Adipose tissue (tissue), 3 donors: ENCODE measurements around the gene PDE4A. TPM values are rescaled to one million over a fixed set of nuclear protein-coding genes. Genes with fewer than 3 reads are reported as not detected.

Experiments
- H3K27ac ChIP-seq: one replicate; pipeline ENCODE4 v1.5.1; 2013; ENCODE audit warnings: low read depth, low read length
- WGBS, 3 donors: extraction: QIAGEN DNeasy Blood & Tissue Kit; methylation state at CpG; one replicate each; pipeline ENCODE4 v1.1.7; 2013; 5-methylcytosine and 5-hydroxymethylcytosine counted together
- polyA plus RNA-seq, 3 donors: library from polyadenylated mRNA; stranded (reverse); fragments of 200-250 nt; gene quantifications; one replicate each; pipeline ENCODE4 v1.2.3, GENCODE V29; 2013
- donor health status: healthy with polysubstance abuse.
- donor health status: Bipolar disorder and iron deficiency.
- donor health status: healthy.

The PDE4A gene
- polyA plus RNA-seq, 3 donors = 6.4 to 11.9 (median 10.6) TPM

GRCh38 chr19:10491472-10492047, 71.2 kb downstream of the PDE4A start:
- 94 to 95% (median 95%) methylated on average over 43 of the region's 43 CpGs for WGBS, 3 donors
- H3K27ac ChIP-seq = no peak overlapping the region

- WGBS, 3 donors = 95 to 96% (median 96%) methylated on average over 4 of the region's 4 CpGs
- H3K27ac ChIP-seq = no peak overlapping the region
Observed at GRCh38 chr19:10497371-10497770, 77.0 kb downstream of the PDE4A start.

DNA sequence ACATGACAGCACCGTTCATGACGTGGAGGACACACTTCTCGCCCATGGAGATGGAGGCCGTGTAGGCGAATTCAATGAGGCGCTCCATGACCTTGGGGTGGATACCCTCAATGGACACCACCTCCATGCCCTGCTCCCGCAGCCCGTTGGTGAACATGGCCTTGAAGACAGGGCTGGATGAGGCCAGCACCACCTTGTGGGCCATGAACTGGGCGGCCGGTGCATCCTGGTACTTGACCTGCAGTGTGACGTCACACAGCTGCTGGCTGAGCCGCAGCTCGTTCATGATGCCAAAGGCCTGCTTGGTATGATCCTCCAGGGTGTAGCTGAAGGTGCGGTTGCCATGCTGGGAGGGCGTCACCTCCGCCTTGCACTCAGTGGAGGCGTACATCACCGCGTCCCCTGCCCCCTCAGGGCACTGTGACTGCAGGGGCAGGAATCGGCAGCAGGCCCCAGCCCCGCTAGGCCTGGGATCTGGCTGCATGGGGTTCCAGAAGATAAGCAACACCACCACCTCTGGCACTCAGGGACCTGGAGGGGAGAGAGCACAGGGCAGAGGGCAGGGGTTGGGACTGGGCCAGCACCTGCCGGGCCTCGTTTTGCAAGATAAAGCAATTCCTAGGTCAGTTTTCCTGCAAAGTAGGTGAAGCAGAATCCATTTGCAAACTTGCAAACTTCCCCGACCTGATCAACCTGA, 79.4 kb downstream of the PDE4A start:
- H3K27ac ChIP-seq = no peak overlapping the region
- 76 to 92% (median 89%) methylated on average over 24 of the region's 24 CpGs for WGBS, 3 donors

GRCh38 chr19:10500247-10500592, 79.9 kb downstream of the PDE4A start:
- 94 to 97% (median 95%) methylated on average over 2 of the region's 2 CpGs for WGBS, 3 donors
- no peak overlapping the region for H3K27ac ChIP-seq

GRCh38 chr19:10501971-10502523, 81.7 kb downstream of the PDE4A start:
- peak overlapping the region; percentile 48 for H3K27ac ChIP-seq
- WGBS, 3 donors = 1% methylated on average over 31 to 35 of the region's 35 CpGs

DNA sequence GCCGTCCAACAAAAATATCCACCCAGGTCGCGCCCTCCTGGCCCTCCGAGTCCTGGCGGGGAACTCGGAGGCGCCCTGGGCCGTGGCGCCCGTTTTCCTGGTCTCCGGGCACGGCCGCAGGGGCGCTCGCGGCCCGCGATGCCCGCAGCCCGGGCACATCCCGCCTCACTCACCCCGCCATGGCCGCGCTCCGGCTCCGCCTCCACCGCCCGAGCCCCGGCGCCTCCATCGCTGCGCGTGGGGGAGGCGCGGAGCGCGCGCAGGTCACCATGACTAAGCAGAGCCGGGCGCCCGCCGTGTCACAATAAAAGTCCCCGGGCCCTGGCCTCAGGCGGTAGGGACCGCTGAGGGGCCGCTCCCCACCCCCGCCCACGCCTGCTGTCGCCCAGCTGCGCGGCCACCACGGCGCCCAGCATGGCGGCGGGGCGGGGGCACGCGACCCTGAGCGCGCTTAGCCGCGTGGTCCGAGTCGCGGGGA, 82.2 kb downstream of the PDE4A start:
- H3K27ac ChIP-seq = peak overlapping the region; percentile 48

GRCh38 chr19:10503002-10503789, 82.9 kb downstream of the PDE4A start, which contains the start of gene KEAP1:
TSS of gene KEAP1 (minus strand) at chr19:10503356. CDS start at chr19:10500033, 3,323 bp downstream.
- WGBS, 3 donors = 2 to 4% (median 3%) methylated on average over 49 to 73 of the region's 73 CpGs
- peak within 1 kb of the TSS; percentile 48 for H3K27ac ChIP-seq

More for the DNA sequence above, 82.2 kb downstream of the PDE4A start:
- WGBS, 3 donors = 0 to 1% (median 1%) methylated on average over 48 to 65 of the region's 65 CpGs

DNA sequence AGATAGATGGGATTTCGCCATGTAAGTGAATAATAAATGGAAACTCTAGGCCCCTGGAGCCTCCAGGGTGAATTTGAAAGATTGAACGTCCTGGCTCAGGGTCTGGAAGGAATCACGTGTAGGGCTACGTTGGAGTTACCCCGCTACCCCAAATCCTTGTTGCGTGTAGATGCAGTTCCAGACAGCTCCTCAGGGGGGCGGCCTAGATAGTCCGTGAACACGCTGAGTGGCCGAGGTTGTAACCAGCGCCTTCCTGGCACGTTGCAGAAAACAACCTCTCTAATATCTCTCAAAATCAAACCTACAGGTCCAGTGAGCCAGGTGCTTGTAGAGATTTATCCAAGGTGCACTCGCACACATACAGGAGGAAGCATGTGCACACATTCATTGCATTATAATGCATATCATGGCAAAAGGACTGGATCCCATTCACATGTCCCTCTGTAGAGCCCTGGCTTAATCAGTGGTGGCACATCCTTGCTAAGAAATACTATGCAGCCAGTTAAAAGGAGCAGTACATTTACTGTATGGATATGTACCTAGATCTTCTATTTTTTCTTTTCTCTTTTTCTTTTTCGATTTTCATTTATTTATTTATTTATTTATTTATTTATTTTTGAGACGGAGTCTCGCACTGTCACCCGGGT, 85.4 kb downstream of the PDE4A start:
- 26 to 30% (median 27%) methylated on average over 17 of the region's 17 CpGs for WGBS, 3 donors
- no peak overlapping the region for H3K27ac ChIP-seq

DNA sequence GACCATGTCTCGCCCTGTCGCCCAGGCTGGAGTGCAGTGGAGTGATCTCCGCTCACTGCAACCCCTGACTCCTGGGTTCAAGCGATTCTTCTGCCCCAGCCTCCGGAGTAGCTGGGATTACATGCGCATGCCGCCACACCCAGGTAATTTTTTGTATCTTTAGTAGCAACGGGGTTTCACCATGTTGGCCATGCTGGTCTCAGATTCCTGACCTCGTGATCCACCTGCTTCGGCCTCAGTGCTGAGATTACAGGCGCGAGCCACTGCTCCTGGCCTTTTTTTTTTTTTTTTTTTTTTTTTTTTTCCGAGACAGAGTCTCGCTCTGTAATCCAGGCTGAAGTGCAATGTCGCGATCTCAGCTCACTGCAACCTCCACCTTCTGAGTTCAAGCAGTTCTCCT, 87.7 kb downstream of the PDE4A start:
- WGBS, 3 donors = 86 to 90% (median 90%) methylated on average over 14 to 16 of the region's 16 CpGs
- H3K27ac ChIP-seq = no peak overlapping the region

- 78 to 95% (median 81%) methylated on average over 3 of the region's 3 CpGs for WGBS, 3 donors
- no peak overlapping the region for H3K27ac ChIP-seq
Observed at GRCh38 chr19:10508707-10509106, 88.4 kb downstream of the PDE4A start.

- WGBS, 3 donors = 3 to 15% (median 6%) methylated on average over 15 of the region's 15 CpGs
- H3K27ac ChIP-seq = no peak overlapping the region
Observed at GRCh38 chr19:10510301-10510802, 90.0 kb downstream of the PDE4A start.

DNA sequence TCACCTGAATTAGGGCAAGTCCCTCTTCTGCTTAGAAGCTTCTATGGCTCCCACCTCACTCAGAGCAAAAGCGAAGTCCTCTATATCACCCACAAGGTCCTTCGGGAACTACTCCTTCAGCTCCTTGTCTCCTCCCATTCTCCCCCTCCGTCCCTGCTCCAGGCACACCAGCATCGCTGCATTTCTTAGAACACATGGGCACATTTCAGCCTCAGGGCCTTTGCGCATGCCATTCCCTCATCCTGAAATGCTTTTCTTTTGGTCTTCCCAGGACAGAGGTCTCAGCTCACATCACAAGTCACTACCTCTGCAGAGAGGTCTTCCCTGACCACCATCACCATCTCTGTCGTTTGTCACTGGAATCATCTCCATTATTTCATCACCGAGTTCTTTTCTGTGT, 92.9 kb downstream of the PDE4A start:
- WGBS, 3 donors = 82 to 89% (median 88%) methylated on average over 7 of the region's 7 CpGs
- no peak overlapping the region for H3K27ac ChIP-seq

DNA sequence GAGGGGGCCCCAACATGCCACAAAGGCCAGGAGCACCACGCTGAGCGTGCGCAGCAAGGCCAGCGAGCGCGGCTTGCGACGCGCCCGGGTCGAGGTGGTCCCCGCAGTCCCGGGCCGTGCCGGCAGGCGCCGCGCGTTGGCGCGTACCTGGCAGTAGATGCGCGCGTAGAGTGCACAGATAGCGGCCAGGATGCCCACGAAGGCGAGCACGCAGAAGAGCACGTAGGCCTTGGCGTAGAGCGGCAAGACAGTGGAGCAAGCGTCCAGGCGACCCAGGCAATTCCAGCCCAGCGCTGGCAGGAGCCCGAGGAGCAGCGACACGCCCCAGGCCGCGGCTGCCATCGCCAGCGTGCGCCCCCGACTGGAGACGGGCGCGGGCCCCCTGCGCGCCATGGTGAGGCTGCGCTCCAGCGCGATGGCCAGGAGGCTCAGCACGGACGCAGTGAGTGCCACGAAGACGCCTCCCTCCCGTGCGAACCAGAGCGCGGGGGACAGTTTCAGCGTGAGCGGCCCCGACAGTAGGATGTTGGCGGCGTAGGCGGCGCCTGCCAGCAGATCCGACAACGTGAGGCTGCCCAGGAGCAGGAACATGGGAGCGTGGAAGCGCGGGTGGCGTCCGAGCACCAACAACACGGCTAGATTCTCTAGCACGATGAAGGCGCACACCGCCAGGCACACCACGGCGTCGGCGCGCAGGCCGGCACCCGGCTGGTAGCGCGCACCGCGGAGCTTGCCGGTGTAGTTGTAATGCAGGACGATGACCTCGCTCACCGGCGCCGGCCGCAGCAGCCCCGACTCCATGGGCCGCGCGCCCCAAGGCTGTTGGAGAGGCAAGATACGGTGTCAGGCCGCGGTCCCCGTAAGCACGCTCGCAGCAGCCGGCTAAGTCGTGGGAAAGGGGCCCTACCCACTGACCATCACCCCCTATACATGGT, 94.1 kb downstream of the PDE4A start:
- no peak overlapping the region for H3K27ac ChIP-seq
- WGBS, 3 donors = 13 to 55% (median 27%) methylated on average over 107 of the region's 107 CpGs

DNA sequence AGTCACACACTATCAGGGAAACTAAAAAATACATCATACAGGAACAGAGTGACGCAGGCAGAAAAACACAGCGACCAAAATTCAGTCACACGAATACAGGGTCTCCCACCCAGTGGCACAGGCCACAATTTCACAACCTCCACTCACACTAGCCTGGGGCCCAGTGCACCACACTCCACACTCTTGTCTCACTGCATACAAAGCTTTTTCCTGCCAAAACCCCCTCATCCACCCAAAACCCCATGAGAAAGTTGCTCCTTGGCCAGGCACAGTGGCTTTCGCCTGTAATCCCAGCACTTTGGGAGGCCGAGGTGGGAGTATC, 95.7 kb downstream of the PDE4A start:
- no peak overlapping the region for H3K27ac ChIP-seq
- WGBS, 3 donors = 86 to 90% (median 89%) methylated on average over 5 of the region's 5 CpGs

GRCh38 chr19:10516671-10517286, 96.4 kb downstream of the PDE4A start:
- WGBS, 3 donors = 33 to 49% (median 46%) methylated on average over 8 to 10 of the region's 10 CpGs
- no peak overlapping the region for H3K27ac ChIP-seq

DNA sequence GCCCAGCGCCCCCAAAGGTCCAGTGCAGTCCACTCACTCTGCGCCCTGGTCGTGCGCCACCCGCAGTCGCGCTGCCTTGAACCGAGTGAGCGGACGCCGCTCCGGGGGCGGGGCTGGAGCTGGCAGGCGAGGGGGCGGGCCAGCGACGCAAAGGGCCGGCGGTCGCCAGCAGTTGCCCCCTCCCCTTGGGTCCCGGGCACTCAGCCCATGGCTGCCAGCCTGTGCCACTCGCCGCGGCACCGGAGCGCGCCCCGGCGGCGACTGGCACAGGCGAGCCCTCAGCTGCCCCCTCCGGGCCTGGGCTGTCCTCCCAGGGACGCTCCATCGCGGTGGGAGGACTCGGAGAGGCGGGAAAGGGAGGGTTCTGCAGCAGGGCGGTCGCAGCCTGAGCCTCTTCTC, 97.0 kb downstream of the PDE4A start, which contains the start of gene S1PR5:
S1PR5 (minus strand) TSS at position 87 of the 399 bp plus-strand sequence. CDS start 2,436 bp downstream, outside the sequence.
- WGBS, 3 donors = 0 to 2% (median 1%) methylated on average over 32 to 39 of the region's 39 CpGs
- H3K27ac ChIP-seq = no peak within 1 kb of the TSS
